ENCODE results near the gene VSTM5.

DNA sequence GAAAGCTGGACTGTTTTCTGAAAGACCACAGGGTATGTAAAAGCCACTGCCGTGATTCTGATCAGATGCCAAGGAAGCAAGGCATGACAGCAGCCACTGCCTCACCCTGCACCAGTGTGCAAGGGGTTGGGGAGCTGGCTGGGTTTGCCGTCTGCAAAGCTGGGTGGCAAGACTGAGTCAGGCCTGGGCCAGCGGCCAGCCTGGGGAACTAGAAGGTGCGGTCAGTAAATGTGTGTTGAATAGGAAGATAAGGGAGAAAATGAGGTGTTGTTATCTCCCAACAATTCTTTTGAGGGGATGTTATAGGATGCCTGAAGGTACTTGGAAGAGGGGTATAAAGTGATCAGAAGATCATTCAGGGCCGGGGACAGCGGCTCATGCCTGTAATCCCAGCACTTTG lies 8.0 kb downstream of the VSTM5 start:
- TF ChIP-seq CTCF (conservative IDR thresholded peaks at IDR 0.05) (no peak), ZFX (IDR thresholded peaks at IDR 0.05) (no peak)
